K562 (cell line): Measurements from ENCODE around the gene LMBR1. TPM values are rescaled to one million over a fixed set of nuclear protein-coding genes. Genes with fewer than 3 reads are reported as not detected.

ENCODE experiments used
- ATAC-seq: fragments of 200-7000 bp; cut with Tn5 transposase; 3 replicates; pipeline ENCODE4 v1.9.1; 2020; ENCODE audit warnings: moderate library complexity
- BruUV-seq: library from RNA; stranded (reverse); fragments of 400-500 nt; replicated peaks from 2 replicates; lab custom pipeline; 2021; lab: Mats Ljungman, UMichigan
- CTCF ChIA-PET: fragments of 300-600 bp; formaldehyde crosslinking; extraction: SDS; loops from one replicate; lab custom pipeline; 2021; ENCODE audit warnings: low intra/inter-chr PET ratio; lab: Yijun Ruan, JAX
- POLR2A ChIA-PET: fragments of 300-600, 350-650 bp; sonication (Branson Sonifier 250); formaldehyde crosslinking; extraction: SDS; loops from one replicate; lab custom pipeline; 2021; ENCODE audit warnings: antibody characterized with exemption, inconsistent platforms; lab: Yijun Ruan, JAX
- DNase-seq, 4 experiments: peaks; one replicate each; pipeline versions ENCODE4 v3.0.0 to v3.0.0-alpha.2; 2011 to 2018; ENCODE audit warnings: low spot score in 3 of 4, mixed read lengths in 3 of 4; ENCODE audit errors: extremely low read depth in 1 of 4
- FAIRE-seq: peaks from 2 replicates; lab custom pipeline; 2011; peaks lifted over from hg19 to GRCh38; lab: Jason Lieb, UNC
- H2AFZ ChIP-seq: 2 replicates; pipeline ENCODE4 v1.6.0; 2011; ENCODE audit warnings: low read depth, low read length, control low read depth, inconsistent platforms
- H3K27ac ChIP-seq: fragments of 200-600 bp; 3 replicates; pipeline ENCODE4 v1.8.0; 2011; ENCODE audit warnings: low read depth, mild to moderate bottlenecking, control low read depth, inconsistent platforms, low read length, moderate library complexity, mixed read lengths; ENCODE audit errors: extremely low read depth
- H3K27me3 ChIP-seq, 2 experiments: fragments of 300-600 bp in 1 of 2; 2 replicates in 1 of 2; 3 replicates in 1 of 2; pipeline versions ENCODE4 v1.6.0 to v1.8.0; 2011; ENCODE audit warnings: inconsistent platforms in 2 of 2, low read length in 2 of 2, mild to moderate bottlenecking in 1 of 2, mixed read lengths in 1 of 2, moderate library complexity in 1 of 2; ENCODE audit not compliant: control insufficient read depth in 2 of 2, insufficient read depth in 2 of 2
- H3K36me3 ChIP-seq: fragments of 300-600 bp; 3 replicates; pipeline ENCODE4 v1.8.0; 2011; ENCODE audit warnings: mild to moderate bottlenecking, low read length, inconsistent platforms; ENCODE audit not compliant: control insufficient read depth, insufficient read depth
- H3K4me1 ChIP-seq, 2 experiments: fragments of 200-600 bp in 1 of 2; replicated peaks in 1 of 2; 2 replicates in 1 of 2; 3 replicates in 1 of 2; pipeline versions ENCODE4 v1.5.1 to v1.8.0; 2011; ENCODE audit warnings: inconsistent platforms in 2 of 2, low read length in 2 of 2, mild to moderate bottlenecking in 1 of 2, mixed read lengths in 1 of 2, moderate library complexity in 1 of 2; ENCODE audit not compliant: control insufficient read depth in 2 of 2, insufficient read depth in 2 of 2
- H3K4me2 ChIP-seq: 2 replicates; pipeline ENCODE4 v1.6.1; 2011; ENCODE audit warnings: low read length, control low read depth, inconsistent platforms, mixed read lengths; ENCODE audit not compliant: insufficient read depth
- H3K4me3 ChIP-seq: fragments of 200-600 bp; sonication (generic), shearing (Covaris generic); 2 replicates; pipeline ENCODE4 v1.5.1; 2016; ENCODE audit warnings: control low read depth, inconsistent platforms
- H3K79me2 ChIP-seq: fragments of 200-600 bp; 3 replicates; pipeline ENCODE4 v1.8.0; 2011; ENCODE audit warnings: low read length, inconsistent platforms; ENCODE audit not compliant: control insufficient read depth, insufficient read depth
- H3K9ac ChIP-seq, 2 experiments: 2 replicates each; pipeline versions ENCODE4 v1.6.0 to v1.6.1; 2011; ENCODE audit warnings: low read depth in 2 of 2, low read length in 2 of 2, control low read depth in 1 of 2, inconsistent platforms in 1 of 2, mild to moderate bottlenecking in 1 of 2, mixed read lengths in 1 of 2; ENCODE audit not compliant: insufficient read depth in 1 of 2
- H3K9me1 ChIP-seq: one replicate; pipeline ENCODE4 v1.6.0; 2011; ENCODE audit warnings: inconsistent platforms, mild to moderate bottlenecking, low read length, moderate library complexity; ENCODE audit not compliant: control insufficient read depth, insufficient read depth
- H3K9me3 ChIP-seq: replicated peaks from 2 replicates; pipeline ENCODE4 v1.5.1; 2011; ENCODE audit warnings: low read depth, low read length, inconsistent platforms; ENCODE audit not compliant: control insufficient read depth, insufficient read depth
- H4K20me1 ChIP-seq: replicated peaks from 2 replicates; pipeline ENCODE4 v1.6.1; 2011; ENCODE audit warnings: low read length, inconsistent platforms, mixed read lengths; ENCODE audit not compliant: control insufficient read depth, insufficient read depth
- CBFA2T2 ChIP-seq: fragments of 450-650 bp; conservative IDR thresholded peaks from 2 replicates; pipeline ENCODE4 v1.6.1; 2017; ENCODE audit warnings: mild to moderate bottlenecking
- HMBOX1 ChIP-seq: sonication (generic); IDR thresholded peaks from 2 replicates; pipeline ENCODE4 v1.6.1; 2016
- WGBS: fragments of 100-300 bp; shearing (Covaris generic); methylation state at CpG from one replicate; pipeline ENCODE4 v1.1.6; 2016; ENCODE audit warnings: low coverage, mixed read lengths; ENCODE audit not compliant: insufficient coverage; ENCODE audit errors: missing lambda C conversion rate; 5-methylcytosine and 5-hydroxymethylcytosine counted together
- in situ Hi-C: fragments of 300-500 bp; cut with MboI; formaldehyde crosslinking; loops from 4 replicates; pipeline ENCODE4 v1.15.0; 2018; ENCODE audit warnings: inconsistent platforms, mixed read lengths
- intact Hi-C: fragments of 100-400 bp; cut with micrococcal nuclease; formaldehyde crosslinking; loops from 2 replicates; pipeline ENCODE4 v1.14.2; 2022
- polyA plus RNA-seq, 8 experiments: library from polyadenylated mRNA; depleted of rRNA in 4 of 8; stranded (reverse) in 5 of 8; unstranded in 3 of 8; fragments of >200 nt; fragmentation: Nextera tagmentation in 2 of 8; fragmentation: Illumina TruSeq in 1 of 8; extraction: Ambion mirVana in 2 of 8; extraction: Trizol in 1 of 8; gene quantifications; 2 replicates each; pipeline versions ENCODE4 v1.2.1 to v1.2.3, GENCODE V29; 2011 to 2014; ENCODE audit warnings: inconsistent platforms in 1 of 8, missing spikeins in 1 of 8
- total RNA-seq, 7 experiments: library from RNA; depleted of rRNA in 6 of 7; stranded (reverse); fragments of >200 nt in 6 of 7; fragmentation: Illumina TruSeq in 2 of 7; extraction: Trizol in 2 of 7; gene quantifications; 2 replicates each; pipeline versions ENCODE4 v1.2.1 to v1.2.3, GENCODE V29; 2011 to 2021; ENCODE audit warnings: low replicate concordance in 1 of 7

Gene LMBR1
- total and polyA plus RNA-seq, 9 of the 15 experiments (the other 6 are each of a cell fraction or from before 2014, with no cell fraction given): 7.7 to 90.0 (median 59.9) TPM

GRCh38 chr7:156829669-156830336, 63.2 kb downstream of the LMBR1 start:
- Histone ChIP-seq H3K9ac (no peak overlapping the region), H3K9me3 (no peaks in the 10 kb centered on the region), H3K27ac (no peak overlapping the region), H3K9me1 (peaks cover 4% of the 10 kb centered on the region), H3K27me3 (no peaks in the 10 kb centered on the region), H2AFZ (no peak overlapping the region), H3K36me3 (peaks cover 41% of the 10 kb centered on the region), H4K20me1 (no peaks in the 10 kb centered on the region), H3K4me3 (no peak overlapping the region), H3K4me2 (no peak overlapping the region), H3K79me2 (no peaks in the 10 kb centered on the region), H3K4me1 (no peaks in the 10 kb centered on the region; a peak in 1 of 5 replicates)
- ATAC-seq (no peak), FAIRE-seq (no peak), DNase-seq (no peak)
- ChIA-PET POLR2A (interaction anchor here (0.6 kb wide), 1 partner anchor 121 kb away, joined by 5 read pairs; no protein-coding TSS in a partner anchor), CTCF (no interaction called here)
- BruUV-seq: no TSS peak
- in situ Hi-C loops: no loop called here
- intact Hi-C loops: loop anchor here (5.0 kb wide), 1 partner anchor 62 kb away; the partner anchor contains the start of gene LMBR1
- WGBS: 58% methylated on average over 6 of the region's 6 CpGs
- TF ChIP-seq CBFA2T2: no peak
- 0 out of 2 replicates have a peak, but pooled peaks have one; percentile 22 for TF ChIP-seq HMBOX1
